COLO829 (cell line): ENCODE data around the gene DPF3.
A peak's percentile ranks its signal among the peaks of the same experiment; 100 is the strongest.

ENCODE experiments used
- DNase-seq: peaks from one replicate; pipeline ENCODE4 v3.0.0; 2012; ENCODE audit warnings: low spot score

Gene DPF3

GRCh38 chr14:72904840-72905561 lies 11.1 kb upstream of the DPF3 start:
- peak; percentile 58 for DNase-seq

- no peak for DNase-seq
These were observed 10.3 kb upstream of the DPF3 start for GRCh38 chr14:72904218-72904617.

GRCh38 chr14:72903716-72904115 lies 9.8 kb upstream of the DPF3 start:
- no peak for DNase-seq

DNA sequence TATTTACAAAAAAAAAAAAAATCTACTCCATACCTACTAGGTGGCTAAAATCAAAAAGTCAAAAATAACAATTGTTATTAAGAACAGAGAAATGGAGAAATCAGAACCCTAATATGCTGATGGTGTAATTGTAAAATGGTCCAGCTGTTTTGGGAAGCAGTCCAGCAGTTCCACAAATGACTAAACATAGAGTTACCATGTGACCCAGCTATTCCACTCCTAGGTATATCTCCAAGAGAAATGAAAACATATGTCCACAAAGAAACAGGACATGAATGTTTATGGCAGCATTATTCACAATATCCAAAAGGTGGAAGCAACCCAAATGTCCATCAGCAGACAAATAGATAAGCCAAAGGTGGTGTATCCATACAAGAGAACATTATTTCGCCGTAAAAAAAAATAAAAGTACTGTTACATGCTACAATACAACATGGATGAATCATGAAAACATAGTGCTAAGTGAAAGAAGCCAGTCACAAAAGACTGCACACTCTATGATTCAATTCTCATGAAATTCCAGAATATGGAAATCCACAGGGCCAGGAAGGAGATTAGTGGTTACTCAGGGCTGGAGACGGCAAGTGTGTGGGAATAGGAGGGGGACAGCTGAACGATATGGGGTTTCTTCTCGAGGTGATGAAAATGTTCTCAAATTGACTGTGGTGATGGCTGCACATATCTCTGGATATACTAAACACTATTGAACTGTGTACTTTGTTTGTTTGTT lies 9.1 kb upstream of the DPF3 start:
- DNase-seq, result no peak

GRCh38 chr14:72901361-72901760 lies 7.5 kb upstream of the DPF3 start:
- DNase-seq, result no peak

DNA sequence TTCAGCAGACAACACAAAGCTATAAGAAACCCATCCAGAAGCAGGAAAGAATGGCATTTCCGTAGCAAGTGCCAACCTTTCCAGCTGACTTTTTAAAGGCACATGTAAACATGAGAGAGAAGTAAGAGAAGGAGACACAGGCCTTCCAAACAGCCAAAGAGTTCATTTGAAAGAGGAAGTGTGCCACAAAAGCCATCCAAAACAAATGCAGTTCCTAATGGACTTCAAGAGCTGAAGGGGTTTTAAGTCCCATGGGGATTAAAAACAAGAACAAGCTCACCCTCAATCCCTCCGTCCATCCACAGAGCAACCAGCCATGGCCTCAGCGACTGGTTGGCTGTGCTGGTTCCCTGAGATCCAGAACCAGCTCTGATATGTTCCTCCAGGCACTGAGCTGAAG lies 4.5 kb upstream of the DPF3 start:
- DNase-seq, result no peak

- no peak for DNase-seq
These were observed 900 bp upstream of the DPF3 start for GRCh38 chr14:72894623-72895378.

DNA sequence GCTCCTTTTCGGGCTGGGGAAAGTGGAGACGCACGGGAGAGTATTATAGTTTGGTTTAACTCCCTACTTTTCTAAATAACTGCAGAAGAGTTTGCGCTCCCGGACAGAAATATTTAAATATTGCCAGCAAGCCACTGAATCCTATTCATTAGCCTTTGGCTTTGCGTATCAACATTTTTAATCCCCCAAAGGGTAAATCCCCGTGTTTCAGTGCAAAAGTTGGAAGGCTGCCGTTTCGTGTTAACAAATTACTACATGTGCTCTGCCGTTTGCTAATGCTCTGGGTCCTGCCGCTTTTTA lies 372 bp upstream of the DPF3 start:
- no peak for DNase-seq

DNA sequence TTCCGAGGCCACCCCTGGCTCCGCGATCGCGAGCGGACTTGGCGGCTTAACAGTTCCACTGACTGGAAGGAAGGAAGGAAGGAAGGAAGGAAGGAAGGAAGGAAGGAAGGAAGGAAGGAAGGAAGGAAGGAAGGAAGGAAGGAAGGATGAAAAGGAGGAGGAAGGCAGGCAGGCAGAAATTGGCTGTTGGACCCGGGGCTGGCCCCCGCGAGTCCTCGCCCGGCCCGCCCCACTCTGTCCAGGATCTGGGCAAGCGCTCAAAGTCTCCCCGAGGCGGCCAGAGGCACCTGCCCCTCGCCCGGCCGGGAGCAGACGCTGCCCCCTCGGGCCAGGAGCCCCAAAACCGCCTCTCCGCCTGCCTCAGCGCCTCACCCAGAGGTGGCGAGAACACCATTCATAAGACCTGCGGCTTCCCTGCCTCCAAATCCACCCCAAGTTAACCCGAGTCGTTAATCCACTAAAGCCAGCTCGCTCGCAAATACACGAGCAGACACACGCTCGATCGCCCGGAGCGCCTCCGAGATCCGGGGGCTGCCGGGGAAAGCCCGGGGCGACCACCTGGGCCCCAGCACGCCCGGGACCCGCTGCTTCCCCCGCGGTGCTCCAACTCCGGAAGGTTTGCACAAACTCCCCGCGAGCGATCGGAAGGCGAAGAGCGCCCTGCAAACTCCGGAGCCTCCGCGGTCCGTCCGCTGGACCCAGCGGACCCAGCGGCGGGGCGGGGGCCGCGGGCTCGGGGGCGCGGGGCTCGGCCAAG lies 844 bp downstream of the DPF3 start:
- DNase-seq, result no peak

DNA sequence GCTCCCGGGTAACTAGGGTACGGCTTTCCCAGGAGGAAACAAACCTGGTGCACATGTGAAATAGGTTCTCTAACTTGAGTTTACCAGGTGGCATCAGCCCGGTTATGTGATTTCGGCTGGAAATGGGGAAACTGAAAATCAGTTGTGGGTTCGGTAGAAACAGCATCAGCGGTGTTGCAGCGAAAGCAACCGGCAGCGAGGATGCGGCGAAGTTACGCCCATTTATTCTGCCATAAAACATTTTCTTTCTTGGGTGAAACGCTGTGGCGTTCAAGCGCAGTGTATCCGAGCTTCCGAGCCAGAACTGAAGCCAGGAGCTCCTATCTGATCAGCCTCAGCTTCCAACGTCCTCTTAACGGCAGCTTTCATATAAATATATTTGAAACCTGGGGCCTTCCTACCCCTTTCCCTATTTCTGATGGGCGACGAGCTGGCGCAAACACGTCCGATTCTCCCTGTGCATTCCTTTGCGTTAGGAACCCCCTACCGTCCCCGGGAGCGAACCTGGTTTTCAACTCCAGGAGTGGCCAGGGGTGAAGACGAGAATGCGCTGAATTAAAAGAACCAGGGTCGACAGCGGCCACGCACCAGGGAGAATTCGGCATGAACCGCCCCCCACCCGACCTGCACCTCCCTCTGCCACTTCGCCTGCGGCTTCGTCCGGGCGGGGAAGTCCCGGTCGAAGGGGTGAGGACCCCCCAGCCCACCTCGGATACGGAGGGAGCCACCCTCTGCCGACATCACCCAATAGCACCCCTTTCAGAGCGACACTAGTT lies 1.6 kb downstream of the DPF3 start:
- DNase-seq, result no peak

DNA sequence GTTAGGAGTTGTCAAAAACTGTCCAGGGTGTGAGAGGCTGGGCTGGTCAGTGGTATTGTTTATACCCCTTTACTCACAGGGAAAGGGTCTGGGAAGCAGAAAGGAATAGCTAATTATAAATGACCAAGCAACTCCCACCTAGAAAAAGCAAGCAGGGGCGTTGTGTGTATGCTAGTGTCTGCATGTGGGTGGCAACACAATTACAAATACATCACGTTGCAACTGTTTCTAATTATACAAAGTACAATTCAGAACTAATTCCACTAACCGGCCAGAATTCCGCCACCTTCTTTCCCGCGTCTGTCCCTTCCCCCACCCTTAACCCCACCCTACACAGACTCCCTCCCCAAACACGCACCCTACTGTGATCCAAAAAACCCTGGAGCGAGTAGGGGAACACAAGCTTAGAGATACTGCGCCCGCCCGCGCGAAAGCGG lies 2.2 kb downstream of the DPF3 start:
- no peak for DNase-seq

DNA sequence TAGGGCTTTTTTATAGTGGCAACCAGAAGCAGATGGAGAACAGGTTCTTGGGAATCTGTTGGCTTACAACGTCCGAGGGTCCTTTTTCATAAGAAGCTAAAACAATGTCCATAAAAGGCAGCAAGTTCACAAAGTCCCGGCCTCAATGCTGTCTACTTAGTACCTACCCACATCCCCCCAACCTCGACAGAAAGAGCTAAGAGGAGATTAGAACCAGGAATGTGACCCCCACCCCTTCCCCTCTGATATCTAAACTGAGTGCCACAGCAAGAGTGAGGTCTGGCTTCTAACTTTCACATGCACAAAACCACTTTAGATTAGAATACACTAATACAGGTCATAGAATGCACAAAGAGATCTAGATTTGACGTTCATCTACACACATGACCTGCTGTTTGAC lies 4.5 kb downstream of the DPF3 start:
- DNase-seq, result no peak

DNA sequence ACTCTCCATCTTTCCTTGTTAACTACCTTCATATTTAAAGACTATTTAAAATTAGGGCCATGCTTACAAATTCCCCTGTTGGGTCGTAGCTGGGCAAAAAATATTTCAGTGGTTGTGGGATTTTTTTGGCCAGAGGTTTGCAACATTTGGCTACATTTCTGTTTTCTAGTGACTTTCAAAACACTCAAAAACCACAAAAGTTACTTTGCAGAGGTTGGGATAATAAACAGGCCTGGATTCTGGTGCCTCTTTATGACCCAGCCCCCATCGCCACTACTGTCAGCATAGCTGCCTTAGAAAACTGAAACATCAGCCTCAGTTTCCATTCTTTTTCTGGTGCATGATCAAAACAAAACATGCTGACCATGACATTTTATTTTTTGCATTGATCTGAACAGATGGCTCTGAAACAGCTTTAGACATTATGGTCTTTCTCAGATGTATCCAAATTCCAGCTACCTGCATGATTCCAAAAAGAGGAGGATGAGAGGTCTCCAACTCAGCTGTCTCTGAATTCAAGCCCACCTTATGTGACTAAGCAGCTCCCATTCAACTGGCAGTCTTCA lies 5.2 kb downstream of the DPF3 start:
- DNase-seq, result no peak

DNA sequence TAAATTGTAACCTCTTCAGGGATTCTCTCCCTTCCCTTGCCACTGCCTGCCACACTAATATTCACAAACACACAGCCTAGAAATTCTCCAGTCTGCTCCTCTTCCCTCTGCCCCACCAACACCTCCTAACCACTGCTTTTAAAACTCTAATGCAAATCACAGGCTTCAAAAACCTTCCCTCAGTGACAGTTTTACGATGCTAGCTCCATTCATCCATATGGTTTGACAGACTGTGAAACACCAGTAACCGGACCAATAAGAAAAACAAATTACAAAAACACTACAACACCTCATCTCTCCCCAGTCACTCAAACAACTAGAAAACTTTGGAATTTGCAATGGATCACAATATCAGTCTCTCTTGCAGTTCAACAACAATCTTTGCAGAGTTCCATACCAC lies 5.7 kb downstream of the DPF3 start:
- no peak for DNase-seq

GRCh38 chr14:72887514-72887913 lies 6.4 kb downstream of the DPF3 start:
- no peak for DNase-seq

DNA sequence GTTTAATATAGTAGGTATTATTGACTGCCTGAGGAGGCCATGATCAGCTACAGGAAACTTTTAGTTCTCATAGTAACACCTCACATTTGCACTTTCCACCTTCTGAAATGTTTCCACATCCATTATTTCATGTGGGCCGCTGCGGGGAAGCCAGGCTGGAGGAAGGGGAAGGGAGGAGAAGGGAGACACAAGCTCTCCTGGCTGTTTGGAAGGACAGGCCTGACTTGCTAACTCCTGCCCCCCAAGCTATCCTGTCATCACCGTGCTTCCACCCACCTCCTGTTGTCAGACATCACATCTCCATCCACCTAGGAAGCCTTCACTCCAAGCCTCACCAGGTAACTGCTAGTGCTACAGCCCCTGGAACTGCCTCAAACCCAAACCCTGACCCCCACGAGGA lies 9.5 kb downstream of the DPF3 start:
- no peak for DNase-seq

DNA sequence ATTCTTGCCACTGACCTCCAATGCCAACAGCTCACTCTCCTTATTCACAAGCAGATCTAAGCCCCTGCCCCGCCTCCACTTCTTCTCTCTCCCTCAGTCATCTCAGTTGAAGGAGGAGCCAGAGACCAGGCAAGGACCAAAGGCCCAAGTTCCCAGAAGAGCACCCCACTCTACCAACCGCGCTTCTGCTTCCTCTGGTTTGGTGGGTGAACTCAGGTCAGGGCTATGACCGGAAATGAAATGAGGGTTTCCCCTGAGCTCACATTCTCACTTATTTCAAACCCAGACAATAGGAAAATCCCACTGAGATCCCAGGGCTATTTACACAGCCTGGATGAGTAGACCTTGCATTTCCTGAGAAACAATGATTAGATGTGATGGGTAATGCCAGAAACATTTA lies 9.9 kb downstream of the DPF3 start:
- DNase-seq, result no peak

GRCh38 chr14:72883109-72883508 lies 10.8 kb downstream of the DPF3 start:
- DNase-seq, result no peak

GRCh38 chr14:72882463-72882862 lies 11.4 kb downstream of the DPF3 start:
- DNase-seq, result no peak

GRCh38 chr14:72882047-72882446 lies 11.9 kb downstream of the DPF3 start:
- no peak for DNase-seq

GRCh38 chr14:72881543-72881942 lies 12.4 kb downstream of the DPF3 start:
- no peak for DNase-seq
